GM12801 (cell line): ENCODE measurements around the gene CTTNBP2.

Source experiments
- TF ChIP-seq, protein P1 (sequence below): IDR thresholded peaks from one replicate; pipeline ENCODE4 v1.5.1; 2011; ENCODE audit warnings: control low read depth; ENCODE audit not compliant: insufficient read length; ENCODE audit errors: extremely low read depth

Gene CTTNBP2

DNA sequence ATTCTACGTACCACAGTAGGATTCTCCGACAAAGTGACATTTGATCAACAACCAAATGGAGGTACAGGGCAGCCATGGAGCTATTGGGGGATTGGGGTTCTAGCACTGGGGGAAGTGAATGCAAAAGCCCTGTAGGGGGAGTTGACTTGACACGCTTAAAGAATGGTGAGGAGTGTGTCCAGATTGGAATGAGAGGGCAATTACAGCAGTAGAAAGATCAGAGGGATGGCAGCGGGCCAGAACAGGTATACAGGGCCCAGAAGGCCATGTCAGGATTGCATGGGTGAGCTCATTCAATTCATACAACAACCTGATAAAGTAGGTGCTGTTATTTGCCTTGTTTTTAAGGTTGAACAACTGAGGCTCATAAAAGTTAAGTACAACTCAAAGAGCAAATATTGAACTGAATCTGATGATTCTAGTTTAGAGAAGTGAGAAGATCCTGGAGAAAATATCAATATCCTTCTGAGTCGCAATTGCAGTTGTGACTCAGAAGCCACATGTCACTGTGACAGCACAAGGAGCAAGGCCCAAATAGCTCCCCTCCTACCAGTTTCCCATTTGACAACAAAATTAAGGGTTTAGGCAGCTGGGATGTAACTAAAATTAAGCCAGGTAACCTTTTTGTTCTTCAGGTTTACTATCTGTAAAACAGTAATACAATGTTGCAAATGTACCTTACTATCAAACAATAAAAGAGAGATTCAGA is 28.0 kb upstream of the CTTNBP2 start:
- TF ChIP-seq, protein P1, sequence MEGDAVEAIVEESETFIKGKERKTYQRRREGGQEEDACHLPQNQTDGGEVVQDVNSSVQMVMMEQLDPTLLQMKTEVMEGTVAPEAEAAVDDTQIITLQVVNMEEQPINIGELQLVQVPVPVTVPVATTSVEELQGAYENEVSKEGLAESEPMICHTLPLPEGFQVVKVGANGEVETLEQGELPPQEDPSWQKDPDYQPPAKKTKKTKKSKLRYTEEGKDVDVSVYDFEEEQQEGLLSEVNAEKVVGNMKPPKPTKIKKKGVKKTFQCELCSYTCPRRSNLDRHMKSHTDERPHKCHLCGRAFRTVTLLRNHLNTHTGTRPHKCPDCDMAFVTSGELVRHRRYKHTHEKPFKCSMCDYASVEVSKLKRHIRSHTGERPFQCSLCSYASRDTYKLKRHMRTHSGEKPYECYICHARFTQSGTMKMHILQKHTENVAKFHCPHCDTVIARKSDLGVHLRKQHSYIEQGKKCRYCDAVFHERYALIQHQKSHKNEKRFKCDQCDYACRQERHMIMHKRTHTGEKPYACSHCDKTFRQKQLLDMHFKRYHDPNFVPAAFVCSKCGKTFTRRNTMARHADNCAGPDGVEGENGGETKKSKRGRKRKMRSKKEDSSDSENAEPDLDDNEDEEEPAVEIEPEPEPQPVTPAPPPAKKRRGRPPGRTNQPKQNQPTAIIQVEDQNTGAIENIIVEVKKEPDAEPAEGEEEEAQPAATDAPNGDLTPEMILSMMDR = no peak

GRCh38 chr7:117896339-117896738 is 23.1 kb upstream of the CTTNBP2 start:
- TF ChIP-seq, protein P1 = no peak

GRCh38 chr7:117895276-117895675 is 22.0 kb upstream of the CTTNBP2 start:
- TF ChIP-seq, protein P1 = no peak

DNA sequence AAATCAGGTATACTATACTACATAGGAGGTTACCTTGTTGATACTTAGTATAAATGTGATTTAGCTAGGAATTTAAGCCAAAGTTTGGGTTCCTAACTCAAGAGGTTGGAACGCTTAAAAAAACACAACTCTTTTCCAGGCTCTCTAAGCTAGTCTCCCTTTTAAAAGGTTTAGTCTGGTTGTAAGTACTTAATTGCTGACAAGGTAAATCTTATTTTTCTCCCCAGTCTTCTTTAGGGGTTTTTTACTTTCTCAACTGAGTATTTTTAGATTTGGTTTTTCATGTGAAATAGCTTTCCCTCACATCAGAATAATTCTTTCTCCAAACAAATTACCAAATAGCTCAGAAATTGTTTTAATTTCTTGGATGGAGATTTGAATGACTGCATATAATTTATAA is 20.8 kb upstream of the CTTNBP2 start:
- TF ChIP-seq, protein P1 = no peak

DNA sequence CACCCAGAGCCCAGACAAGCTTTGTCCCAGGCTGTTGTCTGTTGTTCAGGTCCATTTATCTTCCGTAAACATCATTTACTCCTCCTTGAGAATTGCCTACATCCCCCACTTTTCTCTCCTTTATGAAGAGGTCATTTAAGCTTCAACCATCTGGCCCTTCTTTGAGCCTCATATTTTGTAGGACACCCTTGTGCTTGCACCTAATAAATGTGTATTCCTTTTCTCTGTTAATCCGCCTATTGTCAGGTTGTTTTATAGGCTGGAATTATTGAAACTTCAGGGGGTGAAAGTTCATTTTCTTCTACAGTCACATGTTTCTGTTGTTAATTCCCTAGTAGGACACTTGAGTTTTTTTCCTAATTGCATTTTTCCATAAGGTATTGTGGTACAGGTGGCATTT is 19.6 kb upstream of the CTTNBP2 start:
- TF ChIP-seq, protein P1 = no peak

GRCh38 chr7:117889611-117890010 is 16.4 kb upstream of the CTTNBP2 start:
- TF ChIP-seq, protein P1 = no peak

DNA sequence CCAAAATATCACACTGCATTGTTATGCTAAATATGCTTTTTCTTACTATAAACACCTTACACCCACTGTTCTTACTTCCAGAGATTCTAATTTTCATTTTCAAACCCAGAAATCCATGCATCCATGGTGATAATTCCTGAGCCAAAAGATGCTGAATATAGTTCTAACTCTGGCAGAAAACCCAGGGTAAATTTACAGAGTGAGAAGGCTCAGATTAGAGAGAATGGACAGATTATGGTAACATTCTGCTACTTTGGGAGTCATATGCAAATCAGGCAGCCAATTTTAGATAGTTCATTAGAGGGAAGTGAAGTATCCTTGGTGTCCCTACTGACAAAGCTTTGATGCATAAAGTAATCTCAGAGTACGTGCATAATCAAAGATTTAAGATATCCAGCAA is 15.4 kb upstream of the CTTNBP2 start:
- TF ChIP-seq, protein P1 = no peak
